ENCODE results near the gene SCUBE1.

Gene SCUBE1

DNA sequence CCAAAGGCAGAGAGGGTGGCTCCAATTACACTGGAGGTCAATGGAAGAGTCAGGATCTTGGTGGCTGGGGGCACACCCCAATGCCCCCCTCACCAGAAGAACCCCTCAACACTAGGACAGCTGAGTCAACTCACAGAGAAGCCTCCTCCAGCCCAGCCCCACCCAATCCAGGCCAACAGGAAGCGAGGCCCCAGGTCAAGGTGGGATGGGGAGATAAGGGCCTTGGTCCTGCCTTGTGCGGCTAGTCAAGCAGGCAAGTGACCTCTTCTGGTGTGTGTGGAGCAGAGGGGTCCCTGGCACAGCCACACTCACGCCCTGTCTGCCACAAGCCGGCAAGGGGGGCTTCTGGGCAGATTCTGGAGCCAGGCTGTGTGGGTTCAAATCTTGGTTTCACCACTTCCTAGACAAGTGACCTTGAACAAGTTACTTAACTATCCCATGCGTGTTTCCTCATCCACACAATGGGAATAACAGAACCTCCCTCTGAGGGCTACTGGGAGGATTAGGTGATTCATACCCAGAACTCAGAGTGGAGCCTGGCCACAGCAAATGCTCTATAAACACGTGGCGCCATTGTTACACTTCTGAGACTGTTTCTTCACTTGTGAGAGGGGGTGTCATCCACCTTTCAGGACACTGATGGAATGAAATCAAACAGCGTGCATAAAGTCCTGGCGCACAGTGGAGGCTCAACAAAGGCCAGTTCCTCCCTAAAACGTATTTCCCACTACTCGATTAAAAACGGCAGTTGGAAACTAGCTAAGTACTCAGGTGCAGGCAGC lies 159.5 kb downstream of the SCUBE1 start:
- no peak overlapping the region for H3K4me3 ChIP-seq (ENCODE audit: low read depth, low read length)
- DNase-seq (ENCODE audit: low read depth): no peak

DNA sequence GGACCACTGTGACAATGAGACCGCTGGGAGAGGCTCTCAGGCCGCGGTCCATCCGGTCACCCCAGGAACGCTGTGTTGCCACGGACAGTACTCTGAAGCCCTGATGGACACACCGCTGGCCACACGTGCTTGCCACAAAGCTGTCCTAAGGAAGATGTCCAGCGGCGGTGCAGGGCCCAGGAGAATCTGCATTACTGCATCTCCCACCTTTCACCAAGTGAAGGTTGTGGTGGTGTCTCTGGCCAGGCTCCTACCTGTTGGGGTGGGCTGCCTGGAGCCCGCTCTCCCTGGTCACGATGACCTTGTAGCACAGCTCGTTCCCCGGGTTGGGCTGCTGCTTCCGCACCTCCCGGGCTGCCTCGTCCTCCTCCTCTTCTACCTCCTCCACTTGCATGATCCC lies 160.4 kb downstream of the SCUBE1 start:
- TF ChIP-seq, protein P1, sequence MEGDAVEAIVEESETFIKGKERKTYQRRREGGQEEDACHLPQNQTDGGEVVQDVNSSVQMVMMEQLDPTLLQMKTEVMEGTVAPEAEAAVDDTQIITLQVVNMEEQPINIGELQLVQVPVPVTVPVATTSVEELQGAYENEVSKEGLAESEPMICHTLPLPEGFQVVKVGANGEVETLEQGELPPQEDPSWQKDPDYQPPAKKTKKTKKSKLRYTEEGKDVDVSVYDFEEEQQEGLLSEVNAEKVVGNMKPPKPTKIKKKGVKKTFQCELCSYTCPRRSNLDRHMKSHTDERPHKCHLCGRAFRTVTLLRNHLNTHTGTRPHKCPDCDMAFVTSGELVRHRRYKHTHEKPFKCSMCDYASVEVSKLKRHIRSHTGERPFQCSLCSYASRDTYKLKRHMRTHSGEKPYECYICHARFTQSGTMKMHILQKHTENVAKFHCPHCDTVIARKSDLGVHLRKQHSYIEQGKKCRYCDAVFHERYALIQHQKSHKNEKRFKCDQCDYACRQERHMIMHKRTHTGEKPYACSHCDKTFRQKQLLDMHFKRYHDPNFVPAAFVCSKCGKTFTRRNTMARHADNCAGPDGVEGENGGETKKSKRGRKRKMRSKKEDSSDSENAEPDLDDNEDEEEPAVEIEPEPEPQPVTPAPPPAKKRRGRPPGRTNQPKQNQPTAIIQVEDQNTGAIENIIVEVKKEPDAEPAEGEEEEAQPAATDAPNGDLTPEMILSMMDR (IDR thresholded peaks at IDR 0.05; ENCODE audit: control insufficient read depth, extremely low read depth, insufficient read depth): no peak
- no peak for DNase-seq (ENCODE audit: low read depth)
- H3K4me3 ChIP-seq (ENCODE audit: low read depth, low read length): no peak overlapping the region

More for the DNA sequence above, 159.5 kb downstream of the SCUBE1 start:
- TF ChIP-seq, protein P1 (IDR thresholded peaks at IDR 0.05; ENCODE audit: control insufficient read depth, extremely low read depth, insufficient read depth): no peak

DNA sequence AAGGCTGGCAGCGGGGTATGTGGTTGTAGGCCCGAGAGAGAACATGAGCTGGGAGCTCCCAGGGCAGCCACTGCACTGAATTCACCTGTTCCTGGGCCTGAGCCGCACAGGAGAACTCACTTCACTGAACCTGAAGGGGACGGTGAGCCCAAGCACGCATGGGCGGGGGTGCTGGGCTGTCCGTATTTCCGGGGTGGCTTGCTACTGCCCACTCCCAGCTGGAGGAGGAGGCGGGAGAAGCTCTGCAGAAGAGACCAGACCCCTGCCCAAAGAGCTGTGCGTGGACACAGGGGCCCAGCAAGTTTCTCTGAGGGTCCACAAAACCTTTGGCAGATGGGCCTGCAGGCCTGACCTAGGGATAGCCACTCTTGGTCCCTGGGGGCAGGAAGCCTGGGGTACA lies 161.1 kb downstream of the SCUBE1 start:
- TF ChIP-seq, protein P1 (IDR thresholded peaks at IDR 0.05; ENCODE audit: control insufficient read depth, extremely low read depth, insufficient read depth): no peak
- DNase-seq (ENCODE audit: low read depth): no peak

DNA sequence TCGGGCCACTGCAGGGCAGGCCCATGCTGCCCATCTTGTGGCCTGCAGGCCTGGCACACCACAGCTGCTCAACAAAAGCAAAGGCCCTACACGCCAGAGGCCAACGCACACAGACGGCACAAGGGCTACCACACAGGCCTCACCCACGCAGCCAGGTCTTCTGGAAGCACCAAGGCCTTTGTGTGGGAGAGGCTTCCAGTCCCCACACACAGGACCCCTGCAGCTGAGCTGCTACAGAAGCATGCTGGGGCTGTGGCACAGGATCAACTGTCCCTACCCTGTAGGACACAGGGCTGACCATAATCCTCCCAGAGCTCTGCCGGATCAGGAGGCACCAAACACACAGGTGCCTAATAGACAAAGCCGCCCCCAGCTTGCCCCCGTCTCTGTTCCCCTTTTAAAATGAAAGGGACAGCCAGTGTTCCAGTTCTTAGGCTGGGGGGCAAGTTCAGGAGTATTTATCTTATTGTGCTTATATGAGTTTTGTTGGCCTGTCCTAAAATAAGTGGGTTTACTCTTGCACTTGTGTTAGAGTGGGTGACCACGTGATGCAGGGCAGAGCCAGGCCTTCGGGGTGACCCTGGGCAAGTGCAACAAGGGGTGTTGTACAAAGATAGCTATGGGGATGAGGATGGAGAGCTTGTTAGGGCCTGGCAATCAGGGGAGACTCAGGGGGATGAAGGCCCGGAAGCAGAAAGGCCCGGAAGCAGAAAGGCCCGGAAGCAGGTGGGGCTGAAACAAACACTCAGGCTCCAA lies 161.7 kb downstream of the SCUBE1 start:
- TF ChIP-seq, protein P1 (IDR thresholded peaks at IDR 0.05; ENCODE audit: control insufficient read depth, extremely low read depth, insufficient read depth): no peak
- DNase-seq (ENCODE audit: low read depth): no peak
- no peak overlapping the region for H3K4me3 ChIP-seq (ENCODE audit: low read depth, low read length)

More for the DNA sequence above, 161.1 kb downstream of the SCUBE1 start:
- no peak overlapping the region for H3K4me3 ChIP-seq (ENCODE audit: low read depth, low read length)

DNA sequence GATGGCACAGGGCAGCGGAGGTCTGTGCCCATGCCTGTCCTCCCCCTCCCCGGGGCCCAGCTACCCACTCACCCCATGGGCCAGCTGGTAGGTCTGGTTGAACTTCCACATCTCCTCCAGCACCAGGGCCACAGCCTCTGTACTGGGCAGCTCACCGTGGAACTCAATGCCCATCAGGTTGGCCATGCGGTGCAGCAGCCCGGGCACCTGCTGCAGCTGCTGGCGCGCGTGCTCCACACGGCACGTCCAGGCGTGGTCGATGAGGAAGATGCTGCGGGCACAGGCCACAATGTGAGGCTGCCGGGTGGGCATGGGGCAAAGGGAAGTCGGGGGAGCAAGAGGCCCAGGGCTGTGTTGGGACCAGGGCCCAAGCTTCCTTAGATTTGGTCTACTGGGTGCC lies 162.5 kb downstream of the SCUBE1 start:
- no peak overlapping the region for H3K4me3 ChIP-seq (ENCODE audit: low read depth, low read length)
- TF ChIP-seq, protein P1 (IDR thresholded peaks at IDR 0.05; ENCODE audit: control insufficient read depth, extremely low read depth, insufficient read depth): no peak
- DNase-seq (ENCODE audit: low read depth): no peak

DNA sequence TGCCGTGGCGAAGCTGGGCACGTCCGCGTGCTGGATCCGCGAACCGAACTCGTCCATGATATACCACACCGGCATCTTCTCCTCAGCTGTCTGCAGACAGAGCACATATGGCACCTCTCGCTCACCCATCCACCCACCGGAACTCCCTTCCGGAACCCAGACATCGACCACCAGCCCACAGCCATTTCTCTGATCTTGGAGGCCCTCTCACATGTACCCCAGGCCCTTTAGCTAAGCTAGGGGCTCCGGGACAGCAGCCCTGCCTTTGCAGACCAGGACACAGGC lies 163.3 kb downstream of the SCUBE1 start:
- no peak for DNase-seq (ENCODE audit: low read depth)
- no peak overlapping the region for H3K4me3 ChIP-seq (ENCODE audit: low read depth, low read length)
- TF ChIP-seq, protein P1 (IDR thresholded peaks at IDR 0.05; ENCODE audit: control insufficient read depth, extremely low read depth, insufficient read depth): no peak

Measured in LNCaP clone FGC (cell line).